SU-DHL-6 (cell line): Measurements from ENCODE around the gene SNX11.

Experiments
- EZH2phosphoT487 ChIP-seq: fragments of 200-600 bp; sonication (generic), shearing (Covaris generic); conservative IDR thresholded peaks from 2 replicates; pipeline ENCODE4 v1.6.1; 2018; ENCODE audit warnings: mild to moderate bottlenecking, antibody characterized with exemption, low read length, moderate library complexity, mixed read lengths
- TF ChIP-seq, protein P1 (sequence below): fragments of 200-600 bp; sonication (generic); IDR thresholded peaks from one replicate; pipeline ENCODE4 v1.5.1; 2017; ENCODE audit warnings: antibody characterized with exemption, mild to moderate bottlenecking, low read length, moderate library complexity; ENCODE audit not compliant: insufficient read depth, poor library complexity, severe bottlenecking

GRCh38 chr17:48058393-48059124 is 49.0 kb upstream of the SNX11 start:
- TF ChIP-seq, protein P1, sequence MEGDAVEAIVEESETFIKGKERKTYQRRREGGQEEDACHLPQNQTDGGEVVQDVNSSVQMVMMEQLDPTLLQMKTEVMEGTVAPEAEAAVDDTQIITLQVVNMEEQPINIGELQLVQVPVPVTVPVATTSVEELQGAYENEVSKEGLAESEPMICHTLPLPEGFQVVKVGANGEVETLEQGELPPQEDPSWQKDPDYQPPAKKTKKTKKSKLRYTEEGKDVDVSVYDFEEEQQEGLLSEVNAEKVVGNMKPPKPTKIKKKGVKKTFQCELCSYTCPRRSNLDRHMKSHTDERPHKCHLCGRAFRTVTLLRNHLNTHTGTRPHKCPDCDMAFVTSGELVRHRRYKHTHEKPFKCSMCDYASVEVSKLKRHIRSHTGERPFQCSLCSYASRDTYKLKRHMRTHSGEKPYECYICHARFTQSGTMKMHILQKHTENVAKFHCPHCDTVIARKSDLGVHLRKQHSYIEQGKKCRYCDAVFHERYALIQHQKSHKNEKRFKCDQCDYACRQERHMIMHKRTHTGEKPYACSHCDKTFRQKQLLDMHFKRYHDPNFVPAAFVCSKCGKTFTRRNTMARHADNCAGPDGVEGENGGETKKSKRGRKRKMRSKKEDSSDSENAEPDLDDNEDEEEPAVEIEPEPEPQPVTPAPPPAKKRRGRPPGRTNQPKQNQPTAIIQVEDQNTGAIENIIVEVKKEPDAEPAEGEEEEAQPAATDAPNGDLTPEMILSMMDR = no peak
- no peak for TF ChIP-seq EZH2phosphoT487
